K562 (cell line): ENCODE measurements around the gene POP5. TPM values are rescaled to one million over a fixed set of nuclear protein-coding genes. Genes with fewer than 3 reads are reported as not detected.

Source experiments
- CBX1 ChIP-seq: sonication (generic); IDR thresholded peaks from 2 replicates; pipeline ENCODE4 v1.6.1; 2016; ENCODE audit warnings: antibody characterized with exemption, low read depth, mild to moderate bottlenecking
- DPF2 ChIP-seq: fragments of 450-650 bp; IDR thresholded peaks from 2 replicates; pipeline ENCODE4 v1.6.1; 2016
- ELK3 ChIP-seq: fragments of 450-650 bp; formaldehyde crosslinking; IDR thresholded peaks from 2 replicates; pipeline ENCODE4 v1.4.0; 2020; ENCODE audit warnings: mild to moderate bottlenecking
- FOSL1 ChIP-seq: fragments of 200-800 bp; sonication (Bioruptor generic); conservative IDR thresholded peaks from 2 replicates; pipeline ENCODE4 v1.6.1; 2016; ENCODE audit warnings: missing genetic modification characterization, missing compliant biosample characterization
- FOXA1 ChIP-seq: fragments of 450-650 bp; IDR thresholded peaks from 2 replicates; pipeline ENCODE4 v1.6.1; 2016; ENCODE audit warnings: mild to moderate bottlenecking, borderline replicate concordance
- GTF2E2 ChIP-seq: fragments of 200-800 bp; sonication (Bioruptor generic); IDR thresholded peaks from 2 replicates; pipeline ENCODE4 v1.6.1; 2016; ENCODE audit warnings: missing genetic modification characterization, missing compliant biosample characterization
- HNRNPK ChIP-seq: fragments of 200-400 bp; formaldehyde crosslinking; IDR thresholded peaks from one replicate; pipeline ENCODE4 v1.6.1; 2018; ENCODE audit warnings: mild to moderate bottlenecking, low read depth, low read length; ENCODE audit not compliant: poor library complexity, severe bottlenecking
- JUND ChIP-seq, 2 experiments: IDR thresholded peaks; 2 replicates in 1 of 2; 3 replicates in 1 of 2; pipeline ENCODE4 v1.6.1; 2011; ENCODE audit warnings: borderline replicate concordance in 2 of 2, low read depth in 2 of 2, low read length in 2 of 2, improper control_type of control experiment in 1 of 2, missing biosample characterization in 1 of 2, missing genetic modification characterization in 1 of 2, missing genetic modification reagents in 1 of 2
- KDM1A ChIP-seq, 2 experiments: fragments of 450-650 bp; IDR thresholded peaks; 2 replicates each; pipeline ENCODE4 v1.6.1; 2016; ENCODE audit warnings: mild to moderate bottlenecking in 2 of 2
- LCOR ChIP-seq: sonication (generic); formaldehyde crosslinking; IDR thresholded peaks from 2 replicates; pipeline ENCODE4 v1.8.0; 2022; ENCODE audit warnings: mild to moderate bottlenecking, missing genetic modification reagents
- NCOR1 ChIP-seq: fragments of 450-650 bp; IDR thresholded peaks from 2 replicates; pipeline ENCODE4 v1.6.1; 2016; ENCODE audit warnings: mild to moderate bottlenecking, moderate library complexity
- NFE2 ChIP-seq: IDR thresholded peaks from 2 replicates; pipeline ENCODE4 v1.6.1; 2014; ENCODE audit warnings: antibody characterized with exemption, low read depth
- NR2F6 ChIP-seq: fragments of 450-650 bp; formaldehyde crosslinking; IDR thresholded peaks from 2 replicates; pipeline ENCODE4 v1.4.0; 2020; ENCODE audit warnings: mild to moderate bottlenecking
- SAP30 ChIP-seq: fragments of 200-600 bp; sonication (generic); IDR thresholded peaks from 2 replicates; pipeline ENCODE4 v1.6.1; 2012; ENCODE audit warnings: borderline replicate concordance, low read depth, mild to moderate bottlenecking, moderate library complexity, low read length, control low read depth, inconsistent platforms; ENCODE audit not compliant: insufficient read depth, poor library complexity, severe bottlenecking
- SMAD3 ChIP-seq: fragments of 450-650 bp; formaldehyde crosslinking; conservative IDR thresholded peaks from 2 replicates; pipeline ENCODE4 v1.4.0; 2020; ENCODE audit warnings: mild to moderate bottlenecking
- TCF3 ChIP-seq: sonication (generic); formaldehyde crosslinking; IDR thresholded peaks from 2 replicates; pipeline ENCODE4 v1.4.0; 2020; ENCODE audit warnings: mild to moderate bottlenecking, missing genetic modification reagents
- ZBTB11 ChIP-seq, 3 experiments: fragments of 200-800 bp in 1 of 3; fragments of 250-450 bp in 1 of 3; fragments of 450-650 bp in 1 of 3; sonication (Bioruptor Pico) in 1 of 3; sonication (Bioruptor generic) in 1 of 3; formaldehyde crosslinking in 1 of 3; IDR thresholded peaks; 2 replicates each; pipeline versions ENCODE4 v1.6.1 to v1.8.0; 2016 to 2022; ENCODE audit warnings: mild to moderate bottlenecking in 2 of 3, missing genetic modification characterization in 2 of 3, missing compliant biosample characterization in 1 of 3, moderate library complexity in 1 of 3
- ZC3H4 ChIP-seq: sonication (generic); formaldehyde crosslinking; IDR thresholded peaks from 2 replicates; pipeline ENCODE4 v1.9.0; 2021; ENCODE audit warnings: missing genetic modification reagents, borderline replicate concordance
- ZNF175 ChIP-seq: fragments of 200-800 bp; sonication (Bioruptor generic); IDR thresholded peaks from 2 replicates; pipeline ENCODE4 v1.6.1; 2016; ENCODE audit warnings: low read depth, mild to moderate bottlenecking, missing genetic modification characterization, missing compliant biosample characterization
- ZNF197 ChIP-seq: fragments of 200-800 bp; sonication (Bioruptor generic); IDR thresholded peaks from 2 replicates; pipeline ENCODE4 v1.6.1; 2016; ENCODE audit warnings: low read depth, missing genetic modification characterization, missing compliant biosample characterization
- ZNF217 ChIP-seq: sonication (generic); formaldehyde crosslinking; IDR thresholded peaks from 2 replicates; pipeline ENCODE4 v1.8.0; 2022; ENCODE audit warnings: mild to moderate bottlenecking, missing genetic modification reagents
- ZNF644 ChIP-seq: fragments of 200-800 bp; sonication (Bioruptor generic); IDR thresholded peaks from 2 replicates; pipeline ENCODE4 v1.6.1; 2016; ENCODE audit warnings: low read depth, missing genetic modification characterization, missing compliant biosample characterization
- ZNF766 ChIP-seq: fragments of 200-800 bp; sonication (Bioruptor generic); conservative IDR thresholded peaks from 2 replicates; pipeline ENCODE4 v1.6.1; 2016; ENCODE audit warnings: missing genetic modification characterization, missing compliant biosample characterization
- polyA plus RNA-seq, 8 experiments: library from polyadenylated mRNA; depleted of rRNA in 4 of 8; stranded (reverse) in 5 of 8; unstranded in 3 of 8; fragments of >200 nt; fragmentation: Nextera tagmentation in 2 of 8; fragmentation: Illumina TruSeq in 1 of 8; extraction: Ambion mirVana in 2 of 8; extraction: Trizol in 1 of 8; gene quantifications; 2 replicates each; pipeline versions ENCODE4 v1.2.1 to v1.2.3, GENCODE V29; 2011 to 2014; ENCODE audit warnings: inconsistent platforms in 1 of 8, missing spikeins in 1 of 8
- total RNA-seq, 7 experiments: library from RNA; depleted of rRNA in 6 of 7; stranded (reverse); fragments of >200 nt in 6 of 7; fragmentation: Illumina TruSeq in 2 of 7; extraction: Trizol in 2 of 7; gene quantifications; 2 replicates each; pipeline versions ENCODE4 v1.2.1 to v1.2.3, GENCODE V29; 2011 to 2021; ENCODE audit warnings: low replicate concordance in 1 of 7

POP5 gene
- total and polyA plus RNA-seq, 9 of the 15 experiments (the other 6 are each of a cell fraction or from before 2014, with no cell fraction given), result 57.5 to 253 (median 73.8) TPM

GRCh38 chr12:120534703-120535655, 46.2 kb downstream of the POP5 start (continued):
- TF ChIP-seq FOSL1 (tag) (peak; percentile 91), ZNF644 (no peak), LCOR (CRISPR knock-in tag) (peak; percentile 43; the same call in 1 of the 2 replicates), ZNF175 (CRISPR knock-in tag) (no peak), ZNF197 (CRISPR knock-in tag) (no peak), NFE2 (0 out of 2 replicates have a peak, but pooled peaks have one; percentile 23), DPF2 (peak; percentile 82), ZBTB11 (CRISPR knock-in tag; IDR thresholded peaks at IDR 0.05) (no peak), FOXA1 (no peak), GTF2E2 (tag) (no peak), ZC3H4 (CRISPR knock-in tag) (0 out of 2 replicates have a peak, but pooled peaks have one; percentile 2), NCOR1 (peak; percentile 50; the same call in 1 of the 2 replicates), ELK3 (CRISPR knock-in tag) (no peak), CBX1 (no peak), JUND (IDR thresholded peaks at IDR 0.05; ENCODE audit: borderline replicate concordance, low read depth, low read length) (peak; percentile 89), JUND (tag; IDR thresholded peaks at IDR 0.05; ENCODE audit: borderline replicate concordance, low read depth, low read length) (peak; percentile 86; the same call in 2 of the 3 replicates), KDM1A (IDR thresholded peaks at IDR 0.05) (peak; percentile 81 to 86; a peak in 3 of 4 replicates), HNRNPK (no peak), SMAD3 (CRISPR knock-in tag) (no peak), ZNF217 (CRISPR knock-in tag) (no peak), ZNF766 (CRISPR knock-in tag) (0 out of 2 replicates have a peak, but pooled peaks have one; percentile 17), TCF3 (peak; percentile 64), SAP30 (peak; percentile 75), NR2F6 (CRISPR knock-in tag) (no peak)
